Forelimb muscle (tissue), 1 donor: ENCODE measurements around the gene IRS2. TPM values are rescaled to one million over a fixed set of nuclear protein-coding genes. Genes with fewer than 3 reads are reported as not detected.

Experiments used
- DNase-seq: peaks from one replicate; pipeline ENCODE4 v3.0.0-alpha.2; 2013; ENCODE audit warnings: low read depth
- polyA plus RNA-seq: library from polyadenylated mRNA; unstranded; fragments of 120-200 nt; gene quantifications from one replicate; pipeline ENCODE4 v1.2.1, GENCODE V29; 2013; ENCODE audit not compliant: insufficient read length

Gene IRS2
- polyA plus RNA-seq, 1 donor, result 3.8 TPM

GRCh38 chr13:109802936-109803335, 16.6 kb upstream of the IRS2 start:
- DNase-seq, result no peak

- DNase-seq, result no peak
Measured at GRCh38 chr13:109795011-109795410, 8.6 kb upstream of the IRS2 start.

- DNase-seq, result no peak
Measured at GRCh38 chr13:109794095-109794494, 7.7 kb upstream of the IRS2 start.

- DNase-seq, result no peak
Measured at GRCh38 chr13:109792416-109793059, 6.2 kb upstream of the IRS2 start.

GRCh38 chr13:109790942-109791605, 4.7 kb upstream of the IRS2 start:
- DNase-seq, result no peak

GRCh38 chr13:109790086-109790485, 3.7 kb upstream of the IRS2 start:
- no peak for DNase-seq

- no peak for DNase-seq
Measured at GRCh38 chr13:109789262-109789661, 2.9 kb upstream of the IRS2 start.

GRCh38 chr13:109788372-109789111, 2.2 kb upstream of the IRS2 start:
- DNase-seq, result no peak

GRCh38 chr13:109787135-109787954, 962 bp upstream of the IRS2 start:
- DNase-seq, result no peak

- DNase-seq, result no peak
Measured at GRCh38 chr13:109785892-109786450, 412 bp downstream of the IRS2 start.

- DNase-seq, result no peak
Measured at GRCh38 chr13:109785141-109785891, 1.1 kb downstream of the IRS2 start.

- no peak for DNase-seq
Measured at GRCh38 chr13:109784590-109785140, 1.7 kb downstream of the IRS2 start.

- DNase-seq, result no peak
Measured at GRCh38 chr13:109783815-109784589, 2.4 kb downstream of the IRS2 start.

- DNase-seq, result no peak
Measured at GRCh38 chr13:109783447-109783814, 3.0 kb downstream of the IRS2 start.

- no peak for DNase-seq
Measured at GRCh38 chr13:109782823-109783431, 3.5 kb downstream of the IRS2 start.

GRCh38 chr13:109782066-109782822, 4.1 kb downstream of the IRS2 start:
- no peak for DNase-seq

GRCh38 chr13:109781384-109782065, 4.9 kb downstream of the IRS2 start:
- no peak for DNase-seq

GRCh38 chr13:109780845-109781383, 5.5 kb downstream of the IRS2 start:
- no peak for DNase-seq
